ENCODE data around the gene TRERF1.

DNA sequence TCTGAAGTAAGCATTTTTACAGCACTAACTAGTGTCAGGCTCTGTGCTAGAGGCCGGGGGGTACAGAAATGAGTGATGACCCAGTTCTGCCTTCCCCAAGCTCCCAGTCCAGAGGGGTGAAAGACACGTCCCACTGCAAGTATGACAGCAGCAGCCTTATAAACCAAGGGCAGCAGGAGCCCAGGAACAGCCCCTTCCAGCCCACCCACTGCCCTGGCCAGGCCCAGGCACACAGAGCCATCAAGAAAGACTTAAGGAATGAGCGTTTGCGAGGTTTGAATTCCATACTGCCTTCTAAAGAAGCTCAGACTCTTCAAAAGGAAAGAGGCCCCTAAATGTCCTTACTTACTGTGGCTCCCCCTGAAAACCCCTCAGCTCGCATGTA is 10.0 kb downstream of the TRERF1 start:
- TF ChIP-seq, protein P1, sequence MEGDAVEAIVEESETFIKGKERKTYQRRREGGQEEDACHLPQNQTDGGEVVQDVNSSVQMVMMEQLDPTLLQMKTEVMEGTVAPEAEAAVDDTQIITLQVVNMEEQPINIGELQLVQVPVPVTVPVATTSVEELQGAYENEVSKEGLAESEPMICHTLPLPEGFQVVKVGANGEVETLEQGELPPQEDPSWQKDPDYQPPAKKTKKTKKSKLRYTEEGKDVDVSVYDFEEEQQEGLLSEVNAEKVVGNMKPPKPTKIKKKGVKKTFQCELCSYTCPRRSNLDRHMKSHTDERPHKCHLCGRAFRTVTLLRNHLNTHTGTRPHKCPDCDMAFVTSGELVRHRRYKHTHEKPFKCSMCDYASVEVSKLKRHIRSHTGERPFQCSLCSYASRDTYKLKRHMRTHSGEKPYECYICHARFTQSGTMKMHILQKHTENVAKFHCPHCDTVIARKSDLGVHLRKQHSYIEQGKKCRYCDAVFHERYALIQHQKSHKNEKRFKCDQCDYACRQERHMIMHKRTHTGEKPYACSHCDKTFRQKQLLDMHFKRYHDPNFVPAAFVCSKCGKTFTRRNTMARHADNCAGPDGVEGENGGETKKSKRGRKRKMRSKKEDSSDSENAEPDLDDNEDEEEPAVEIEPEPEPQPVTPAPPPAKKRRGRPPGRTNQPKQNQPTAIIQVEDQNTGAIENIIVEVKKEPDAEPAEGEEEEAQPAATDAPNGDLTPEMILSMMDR (IDR thresholded peaks at IDR 0.05; ENCODE audit: insufficient read depth, low read length, poor library complexity, severe bottlenecking), result no peak
- no peak for TF ChIP-seq EZH2phosphoT487 (conservative IDR thresholded peaks at IDR 0.05; ENCODE audit: low read length)
